ENCODE data around the gene MRS2.

DNA sequence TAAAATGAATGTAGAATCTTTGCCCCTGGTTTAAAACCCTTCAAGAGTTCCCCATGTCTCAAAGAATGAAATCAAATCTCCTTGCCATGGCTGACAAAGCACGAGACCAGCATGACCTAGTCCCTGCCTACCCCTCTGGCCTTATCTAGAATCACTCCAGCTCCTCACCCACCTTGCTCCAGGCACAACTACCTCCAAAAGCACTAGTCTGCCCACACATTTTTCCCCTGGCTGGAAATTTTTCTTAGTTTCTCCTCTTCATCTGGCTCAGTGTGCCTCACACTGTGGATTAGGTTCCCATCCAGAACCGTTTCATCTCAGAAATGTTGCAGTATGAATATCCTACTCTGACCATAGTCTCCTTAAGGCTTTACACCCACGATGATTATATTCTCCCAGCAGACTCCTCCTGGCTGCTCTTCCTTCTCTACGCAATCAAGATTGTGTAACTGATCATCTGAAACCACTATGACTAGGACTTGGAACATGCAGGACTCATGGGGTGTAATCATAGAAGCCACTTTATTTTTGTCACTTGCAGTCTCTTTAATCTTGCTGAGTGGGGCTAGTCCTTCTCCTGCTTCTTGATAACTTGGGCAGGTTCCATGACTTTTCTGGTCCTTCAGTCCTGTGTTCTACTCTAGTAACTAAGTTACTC, 7.8 kb upstream of the MRS2 start:
- TF ChIP-seq CTCF (IDR thresholded peaks at IDR 0.05; ENCODE audit: poor library complexity, severe bottlenecking) (no peak), EZH2 (IDR thresholded peaks at IDR 0.05; ENCODE audit: borderline replicate concordance, insufficient read depth, low read length, poor library complexity, severe bottlenecking) (no peak)
